ENCODE measurements around the gene TBC1D24. TPM values are rescaled to one million over a fixed set of nuclear protein-coding genes. Genes with fewer than 3 reads are reported as not detected.
"Not testable (repeated sequence)": the region's sequence is repeated elsewhere in the genome, so short reads cannot be mapped to it uniquely, and the experiment has no call there.

Gene TBC1D24
- total RNA-seq, 1 donor from 2014 or later: 15.4 TPM

DNA sequence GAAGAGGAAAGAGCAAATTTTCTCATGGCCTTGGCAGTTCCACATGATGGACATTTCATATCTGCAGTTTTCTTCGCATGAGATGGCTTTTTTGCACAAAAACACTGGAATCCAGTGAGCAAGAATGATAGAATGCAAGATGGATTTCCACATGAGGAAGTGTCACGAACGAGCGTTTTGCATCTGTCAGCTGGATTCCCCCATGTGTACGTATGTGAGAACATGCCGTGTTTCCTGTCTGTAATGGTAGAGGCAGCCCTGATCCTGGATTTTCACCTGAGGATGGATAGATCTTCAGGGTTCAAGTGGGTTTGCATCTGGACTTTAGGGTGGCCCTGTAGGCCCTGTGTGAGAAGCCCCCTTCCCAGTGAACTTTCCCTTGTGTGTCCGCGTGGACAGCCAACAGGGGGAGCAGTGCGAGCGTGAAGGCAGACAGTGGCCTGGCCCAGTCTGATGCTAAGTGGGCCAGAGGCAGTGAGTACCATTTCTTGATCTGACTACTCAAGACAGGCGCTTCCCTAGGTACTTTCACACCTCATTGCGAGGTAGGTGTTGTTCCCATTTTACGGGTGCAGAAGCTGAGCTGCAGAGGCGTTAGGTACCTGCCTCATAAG lies 65.0 kb downstream of the TBC1D24 start:
- not testable (repeated sequence) for H3K27me3 Mint-ChIP-seq (ENCODE audit: unreplicated experiment); DNase-seq (ENCODE audit: extremely low spot score, unreplicated experiment); H3K9me3 Mint-ChIP-seq (ENCODE audit: unreplicated experiment); H3K27ac Mint-ChIP-seq (ENCODE audit: unreplicated experiment); H3K36me3 Mint-ChIP-seq (ENCODE audit: unreplicated experiment)
- Mint-ChIP-seq H3K4me1 (ENCODE audit: unreplicated experiment) (peaks cover 41% of the 10 kb centered on the region), H3K4me3 (ENCODE audit: unreplicated experiment) (peak overlapping the region; percentile 74)
- TF ChIP-seq, protein P1, sequence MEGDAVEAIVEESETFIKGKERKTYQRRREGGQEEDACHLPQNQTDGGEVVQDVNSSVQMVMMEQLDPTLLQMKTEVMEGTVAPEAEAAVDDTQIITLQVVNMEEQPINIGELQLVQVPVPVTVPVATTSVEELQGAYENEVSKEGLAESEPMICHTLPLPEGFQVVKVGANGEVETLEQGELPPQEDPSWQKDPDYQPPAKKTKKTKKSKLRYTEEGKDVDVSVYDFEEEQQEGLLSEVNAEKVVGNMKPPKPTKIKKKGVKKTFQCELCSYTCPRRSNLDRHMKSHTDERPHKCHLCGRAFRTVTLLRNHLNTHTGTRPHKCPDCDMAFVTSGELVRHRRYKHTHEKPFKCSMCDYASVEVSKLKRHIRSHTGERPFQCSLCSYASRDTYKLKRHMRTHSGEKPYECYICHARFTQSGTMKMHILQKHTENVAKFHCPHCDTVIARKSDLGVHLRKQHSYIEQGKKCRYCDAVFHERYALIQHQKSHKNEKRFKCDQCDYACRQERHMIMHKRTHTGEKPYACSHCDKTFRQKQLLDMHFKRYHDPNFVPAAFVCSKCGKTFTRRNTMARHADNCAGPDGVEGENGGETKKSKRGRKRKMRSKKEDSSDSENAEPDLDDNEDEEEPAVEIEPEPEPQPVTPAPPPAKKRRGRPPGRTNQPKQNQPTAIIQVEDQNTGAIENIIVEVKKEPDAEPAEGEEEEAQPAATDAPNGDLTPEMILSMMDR (IDR thresholded peaks at IDR 0.05): peak; percentile 60

DNA sequence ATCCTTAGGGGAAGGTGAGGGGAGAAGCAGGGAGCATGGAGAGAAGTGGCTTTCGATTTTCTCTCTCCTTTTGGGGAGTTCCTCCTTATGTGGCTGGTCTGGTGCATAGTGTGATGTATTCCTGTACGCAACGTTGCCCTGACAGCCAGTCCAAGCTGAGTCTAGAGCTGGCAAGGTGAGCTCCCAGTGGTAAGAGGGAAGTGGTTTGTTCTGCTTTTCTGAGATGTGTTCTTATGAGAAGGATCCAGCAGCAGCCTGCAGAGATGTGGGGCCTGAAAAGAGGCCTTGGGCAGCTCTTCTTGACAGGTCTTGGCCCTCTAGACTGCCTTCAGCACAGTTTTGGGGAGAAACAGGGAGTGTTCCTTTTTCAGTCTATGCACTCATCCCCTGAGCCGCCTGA lies 66.0 kb downstream of the TBC1D24 start:
- peak overlapping the region; percentile 11 for H3K27ac Mint-ChIP-seq (ENCODE audit: unreplicated experiment)
- not testable (repeated sequence) for H3K36me3 Mint-ChIP-seq (ENCODE audit: unreplicated experiment); DNase-seq (ENCODE audit: extremely low spot score, unreplicated experiment); H3K4me3 Mint-ChIP-seq (ENCODE audit: unreplicated experiment); H3K27me3 Mint-ChIP-seq (ENCODE audit: unreplicated experiment); H3K9me3 Mint-ChIP-seq (ENCODE audit: unreplicated experiment)
- H3K4me1 Mint-ChIP-seq (ENCODE audit: unreplicated experiment): peaks cover 41% of the 10 kb centered on the region

GRCh38 chr16:2541409-2541808 lies 66.5 kb downstream of the TBC1D24 start:
- peaks cover 39% of the 10 kb centered on the region for H3K4me1 Mint-ChIP-seq (ENCODE audit: unreplicated experiment)
- not testable (repeated sequence) for H3K27me3 Mint-ChIP-seq (ENCODE audit: unreplicated experiment); H3K9me3 Mint-ChIP-seq (ENCODE audit: unreplicated experiment); H3K36me3 Mint-ChIP-seq (ENCODE audit: unreplicated experiment); DNase-seq (ENCODE audit: extremely low spot score, unreplicated experiment); H3K4me3 Mint-ChIP-seq (ENCODE audit: unreplicated experiment)
- peak overlapping the region; percentile 11 for H3K27ac Mint-ChIP-seq (ENCODE audit: unreplicated experiment)

GRCh38 chr16:2543771-2544170 lies 68.8 kb downstream of the TBC1D24 start:
- not testable (repeated sequence) for H3K27me3 Mint-ChIP-seq (ENCODE audit: unreplicated experiment); DNase-seq (ENCODE audit: extremely low spot score, unreplicated experiment); H3K4me3 Mint-ChIP-seq (ENCODE audit: unreplicated experiment); H3K9me3 Mint-ChIP-seq (ENCODE audit: unreplicated experiment); H3K27ac Mint-ChIP-seq (ENCODE audit: unreplicated experiment); H3K36me3 Mint-ChIP-seq (ENCODE audit: unreplicated experiment)
- H3K4me1 Mint-ChIP-seq (ENCODE audit: unreplicated experiment): peaks cover 28% of the 10 kb centered on the region

GRCh38 chr16:2550283-2550878 lies 75.5 kb downstream of the TBC1D24 start:
- not testable (repeated sequence) for H3K9me3 Mint-ChIP-seq (ENCODE audit: unreplicated experiment); H3K36me3 Mint-ChIP-seq (ENCODE audit: unreplicated experiment); H3K27me3 Mint-ChIP-seq (ENCODE audit: unreplicated experiment); H3K27ac Mint-ChIP-seq (ENCODE audit: unreplicated experiment); H3K4me3 Mint-ChIP-seq (ENCODE audit: unreplicated experiment); DNase-seq (ENCODE audit: extremely low spot score, unreplicated experiment); H3K4me1 Mint-ChIP-seq (ENCODE audit: unreplicated experiment)

DNA sequence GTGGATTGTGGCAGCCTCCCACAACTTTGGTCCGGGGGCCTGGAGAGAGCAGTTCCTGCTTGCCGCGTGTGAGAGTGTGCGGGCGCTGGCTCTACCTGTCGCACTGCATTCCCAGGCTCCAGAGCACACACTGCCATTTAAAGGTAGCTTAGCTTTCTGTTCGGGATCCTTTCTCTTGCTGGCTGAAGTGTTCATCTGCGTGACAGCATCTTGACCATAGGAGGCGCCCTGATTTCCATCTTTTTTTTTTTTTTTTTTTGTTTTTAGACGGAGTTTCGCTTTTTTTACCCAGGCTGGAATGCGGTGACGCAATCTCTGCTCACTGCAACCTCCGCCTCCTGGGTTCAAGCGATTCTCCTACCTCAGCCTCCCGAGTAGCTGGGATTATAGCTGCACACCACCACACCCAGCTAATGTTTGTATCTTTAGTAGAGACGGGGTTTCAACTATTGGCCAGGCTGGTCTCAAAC lies 76.5 kb downstream of the TBC1D24 start:
- H3K36me3 Mint-ChIP-seq (ENCODE audit: unreplicated experiment); H3K27me3 Mint-ChIP-seq (ENCODE audit: unreplicated experiment); H3K9me3 Mint-ChIP-seq (ENCODE audit: unreplicated experiment); H3K4me1 Mint-ChIP-seq (ENCODE audit: unreplicated experiment); H3K4me3 Mint-ChIP-seq (ENCODE audit: unreplicated experiment); H3K27ac Mint-ChIP-seq (ENCODE audit: unreplicated experiment); DNase-seq (ENCODE audit: extremely low spot score, unreplicated experiment): not testable (repeated sequence)
- TF ChIP-seq, protein P1 (IDR thresholded peaks at IDR 0.05): peak; percentile 21

GRCh38 chr16:2554709-2555425 lies 79.9 kb downstream of the TBC1D24 start:
- not testable (repeated sequence) for DNase-seq (ENCODE audit: extremely low spot score, unreplicated experiment); H3K9me3 Mint-ChIP-seq (ENCODE audit: unreplicated experiment); H3K4me3 Mint-ChIP-seq (ENCODE audit: unreplicated experiment); H3K27ac Mint-ChIP-seq (ENCODE audit: unreplicated experiment); H3K4me1 Mint-ChIP-seq (ENCODE audit: unreplicated experiment); H3K27me3 Mint-ChIP-seq (ENCODE audit: unreplicated experiment); H3K36me3 Mint-ChIP-seq (ENCODE audit: unreplicated experiment)

Small RNA genes lying within 50 kb of the gene (microRNA-seq; reads per million reads assigned to microRNA genes)
- gene MIR3178 (ENCODE audit: unreplicated experiment) (not detected), gene MIR6767 (ENCODE audit: unreplicated experiment) (not detected), gene MIR6768 (ENCODE audit: unreplicated experiment) (not detected)

Other genes with a start within 250 kb of the TBC1D24 start
- gene DNASE1L2, start 238.7 kb upstream of the TBC1D24 start, total RNA-seq: 1.2 and 1.7 TPM in 2 replicates
- gene ECI1, start 223.5 kb upstream of the TBC1D24 start, total RNA-seq: 46.4 and 48.1 TPM in 2 replicates
- gene RNPS1, start 207.0 kb upstream of the TBC1D24 start, total RNA-seq: 140 and 149 TPM in 2 replicates
- 20.4 and 21.0 TPM in 2 replicates for gene ABCA3, start 134.4 kb upstream of the TBC1D24 start, total RNA-seq
- gene CCNF, start 45.7 kb upstream of the TBC1D24 start, total RNA-seq: 8.0 and 10.0 TPM in 2 replicates
- gene TEDC2, start 15.0 kb upstream of the TBC1D24 start, total RNA-seq: 4.4 and 6.7 TPM in 2 replicates
- gene NTN3, start 3.8 kb upstream of the TBC1D24 start, total RNA-seq: 1.4 and 1.8 TPM in 2 replicates
- 208 and 211 TPM in 2 replicates for gene ATP6V0C, start 38.8 kb downstream of the TBC1D24 start, total RNA-seq
- gene AMDHD2, start 45.2 kb downstream of the TBC1D24 start, total RNA-seq: 52.5 and 56.6 TPM in 2 replicates
- not detected in 2 replicates for gene CEMP1, start 56.3 kb downstream of the TBC1D24 start, total RNA-seq
- gene PDPK1, start 62.9 kb downstream of the TBC1D24 start, total RNA-seq: 44.9 and 45.8 TPM in 2 replicates
- gene KCTD5, start 207.4 kb downstream of the TBC1D24 start, total RNA-seq: 28.0 and 28.1 TPM in 2 replicates
- gene PRSS27, start 245.1 kb downstream of the TBC1D24 start, total RNA-seq: 4.2 and 5.5 TPM in 2 replicates

Measured in osteocyte (in vitro differentiated cells).